ENCODE measurements around the gene GRIK5.

Gene GRIK5

DNA sequence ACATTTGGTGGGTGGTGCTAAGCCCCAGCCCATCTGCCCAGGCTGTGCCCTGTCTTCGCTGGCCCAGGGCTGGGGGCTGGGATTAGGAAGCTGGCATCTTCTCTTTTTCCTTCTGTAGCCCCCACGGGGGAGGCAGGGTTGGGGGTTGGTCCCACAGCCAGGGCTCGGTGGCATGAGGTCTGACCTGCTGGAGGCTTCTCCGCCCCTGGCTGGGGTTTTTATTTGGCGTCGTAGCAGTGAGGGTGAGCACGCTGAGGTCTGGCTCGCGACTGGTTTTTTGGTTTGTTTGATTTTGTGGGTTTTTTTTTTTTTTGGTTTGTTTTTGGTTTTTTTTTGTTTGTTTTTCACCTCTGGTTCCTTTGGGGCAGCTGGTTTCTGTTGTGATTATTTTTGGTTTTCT is 20.7 kb upstream of the GRIK5 start:
- no peak for DNase-seq
- H3K79me2 ChIP-seq (ENCODE audit: insufficient read depth, low read length) = no peaks in the 10 kb centered on the region
- TF ChIP-seq, protein P1, sequence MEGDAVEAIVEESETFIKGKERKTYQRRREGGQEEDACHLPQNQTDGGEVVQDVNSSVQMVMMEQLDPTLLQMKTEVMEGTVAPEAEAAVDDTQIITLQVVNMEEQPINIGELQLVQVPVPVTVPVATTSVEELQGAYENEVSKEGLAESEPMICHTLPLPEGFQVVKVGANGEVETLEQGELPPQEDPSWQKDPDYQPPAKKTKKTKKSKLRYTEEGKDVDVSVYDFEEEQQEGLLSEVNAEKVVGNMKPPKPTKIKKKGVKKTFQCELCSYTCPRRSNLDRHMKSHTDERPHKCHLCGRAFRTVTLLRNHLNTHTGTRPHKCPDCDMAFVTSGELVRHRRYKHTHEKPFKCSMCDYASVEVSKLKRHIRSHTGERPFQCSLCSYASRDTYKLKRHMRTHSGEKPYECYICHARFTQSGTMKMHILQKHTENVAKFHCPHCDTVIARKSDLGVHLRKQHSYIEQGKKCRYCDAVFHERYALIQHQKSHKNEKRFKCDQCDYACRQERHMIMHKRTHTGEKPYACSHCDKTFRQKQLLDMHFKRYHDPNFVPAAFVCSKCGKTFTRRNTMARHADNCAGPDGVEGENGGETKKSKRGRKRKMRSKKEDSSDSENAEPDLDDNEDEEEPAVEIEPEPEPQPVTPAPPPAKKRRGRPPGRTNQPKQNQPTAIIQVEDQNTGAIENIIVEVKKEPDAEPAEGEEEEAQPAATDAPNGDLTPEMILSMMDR (IDR thresholded peaks at IDR 0.05; ENCODE audit: borderline replicate concordance, extremely low read depth, low read length, poor library complexity, severe bottlenecking) = no peak
- TF ChIP-seq EZH2 (IDR thresholded peaks at IDR 0.05; ENCODE audit: borderline replicate concordance, low read depth, low read length, severe bottlenecking) = no peak
- no peak for ATAC-seq (ENCODE audit: insufficient read depth, low read depth)
- no peak overlapping the region for H3K4me2 ChIP-seq (ENCODE audit: insufficient read depth, low read length)
- no peak overlapping the region for H3K4me3 ChIP-seq (ENCODE audit: low read depth in 1 of 2, low read length in 2 of 2)
- peaks cover 8% of the 10 kb centered on the region; the same call in 1 of the 2 replicates for H3K4me1 ChIP-seq (ENCODE audit: insufficient read depth, low read length)
- no peak overlapping the region for H3K9ac ChIP-seq (ENCODE audit: low read depth, low read length)
- H3K36me3 ChIP-seq (ENCODE audit: insufficient read depth, low read length) = no peaks in the 10 kb centered on the region
- H4K20me1 ChIP-seq (ENCODE audit: insufficient read depth, low read length) = no peaks in the 10 kb centered on the region
- no peaks in the 10 kb centered on the region for H3K27me3 ChIP-seq (ENCODE audit: insufficient read depth, low read length, poor library complexity)
- H2AFZ ChIP-seq (ENCODE audit: low read depth, low read length) = no peak overlapping the region
- H3K9me3 ChIP-seq (ENCODE audit: insufficient read depth, low read length, severe bottlenecking) = no peaks in the 10 kb centered on the region
- H3K27ac ChIP-seq (ENCODE audit: low read length) = no peak overlapping the region

DNA sequence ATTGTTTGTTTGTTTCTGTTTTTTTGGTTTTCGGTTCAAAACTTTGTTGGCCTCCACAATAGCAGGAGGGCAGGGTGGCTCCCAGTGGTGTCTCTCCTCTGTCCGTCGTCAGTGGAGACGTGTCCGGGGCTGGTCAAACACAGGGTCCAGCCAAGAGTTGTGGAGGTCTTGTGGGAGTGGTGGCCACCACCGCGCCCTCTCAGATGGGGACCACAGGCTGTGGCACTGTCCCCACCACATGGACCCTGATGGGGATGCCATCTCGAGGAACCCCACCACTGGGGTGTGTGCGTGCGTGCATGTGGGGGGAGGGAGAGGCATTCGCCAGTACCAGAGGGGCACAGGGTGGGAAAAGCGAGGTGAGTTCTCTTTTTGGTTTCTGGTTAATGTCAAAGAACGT is 19.8 kb upstream of the GRIK5 start:
- Histone ChIP-seq H3K27ac (ENCODE audit: low read length) (no peak overlapping the region), H3K36me3 (ENCODE audit: insufficient read depth, low read length) (no peaks in the 10 kb centered on the region), H3K27me3 (ENCODE audit: insufficient read depth, low read length, poor library complexity) (no peaks in the 10 kb centered on the region), H4K20me1 (ENCODE audit: insufficient read depth, low read length) (no peaks in the 10 kb centered on the region), H2AFZ (ENCODE audit: low read depth, low read length) (no peak overlapping the region), H3K4me1 (ENCODE audit: insufficient read depth, low read length) (peaks cover 8% of the 10 kb centered on the region; the same call in 1 of the 2 replicates), H3K79me2 (ENCODE audit: insufficient read depth, low read length) (no peaks in the 10 kb centered on the region), H3K9me3 (ENCODE audit: insufficient read depth, low read length, severe bottlenecking) (no peaks in the 10 kb centered on the region), H3K9ac (ENCODE audit: low read depth, low read length) (no peak overlapping the region), H3K4me2 (ENCODE audit: insufficient read depth, low read length) (no peak overlapping the region), H3K4me3 (ENCODE audit: low read depth in 1 of 2, low read length in 2 of 2) (no peak overlapping the region)
- no peak for DNase-seq
- no peak for TF ChIP-seq EZH2 (IDR thresholded peaks at IDR 0.05; ENCODE audit: borderline replicate concordance, low read depth, low read length, severe bottlenecking)
- TF ChIP-seq, protein P1 (IDR thresholded peaks at IDR 0.05; ENCODE audit: borderline replicate concordance, extremely low read depth, low read length, poor library complexity, severe bottlenecking) = no peak
- ATAC-seq (ENCODE audit: insufficient read depth, low read depth) = no peak

DNA sequence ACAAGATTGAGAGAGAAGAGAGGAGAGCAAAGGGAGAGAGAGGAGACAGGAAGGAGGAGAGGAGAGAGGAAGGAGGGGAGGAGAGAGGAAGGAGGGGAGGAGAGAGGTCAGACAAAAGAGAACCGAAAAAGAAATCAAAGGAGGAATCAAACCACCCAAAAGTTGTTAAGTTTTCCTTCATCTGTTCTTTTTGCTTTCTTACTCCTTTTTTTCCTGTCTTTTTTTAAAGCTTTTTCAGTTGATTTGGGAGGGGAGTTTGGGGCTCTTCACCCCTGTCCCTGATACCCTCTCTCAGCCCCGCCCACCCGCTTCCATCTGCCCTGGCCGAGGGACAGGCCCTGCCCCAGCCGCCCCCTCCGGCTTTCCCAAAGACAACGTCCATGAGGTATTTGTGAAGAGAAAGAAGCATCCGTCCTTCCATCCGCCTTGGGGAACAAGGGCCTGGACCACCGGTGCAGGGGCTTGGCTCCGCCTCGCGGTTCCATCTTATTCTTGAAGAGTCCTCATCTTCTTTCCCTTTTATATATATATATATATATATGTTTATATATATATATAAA is 19.3 kb upstream of the GRIK5 start:
- no peaks in the 10 kb centered on the region for H3K27me3 ChIP-seq (ENCODE audit: insufficient read depth, low read length, poor library complexity)
- no peaks in the 10 kb centered on the region for H3K36me3 ChIP-seq (ENCODE audit: insufficient read depth, low read length)
- no peaks in the 10 kb centered on the region for H3K9me3 ChIP-seq (ENCODE audit: insufficient read depth, low read length, severe bottlenecking)
- no peak overlapping the region for H3K27ac ChIP-seq (ENCODE audit: low read length)
- H4K20me1 ChIP-seq (ENCODE audit: insufficient read depth, low read length) = no peaks in the 10 kb centered on the region
- DNase-seq = no peak
- no peaks in the 10 kb centered on the region for H3K79me2 ChIP-seq (ENCODE audit: insufficient read depth, low read length)
- no peak for ATAC-seq (ENCODE audit: insufficient read depth, low read depth)
- H3K4me2 ChIP-seq (ENCODE audit: insufficient read depth, low read length) = no peak overlapping the region
- H2AFZ ChIP-seq (ENCODE audit: low read depth, low read length) = no peak overlapping the region
- no peak overlapping the region for H3K4me3 ChIP-seq (ENCODE audit: low read depth in 1 of 2, low read length in 2 of 2)
- TF ChIP-seq, protein P1 (IDR thresholded peaks at IDR 0.05; ENCODE audit: borderline replicate concordance, extremely low read depth, low read length, poor library complexity, severe bottlenecking) = no peak
- no peak for TF ChIP-seq EZH2 (IDR thresholded peaks at IDR 0.05; ENCODE audit: borderline replicate concordance, low read depth, low read length, severe bottlenecking)
- peaks cover 8% of the 10 kb centered on the region; the same call in 1 of the 2 replicates for H3K4me1 ChIP-seq (ENCODE audit: insufficient read depth, low read length)
- no peak overlapping the region for H3K9ac ChIP-seq (ENCODE audit: low read depth, low read length)
